Esophagus muscularis mucosa (tissue), 4 donors: Measurements from ENCODE around the gene IDH2.

ENCODE experiments used
- EP300 ChIP-seq: sonication (generic); formaldehyde crosslinking; IDR thresholded peaks from one replicate; pipeline ENCODE4 v1.6.1; 2017; ENCODE audit warnings: antibody characterized with exemption
- POLR2A ChIP-seq: fragments of 450-650 bp; IDR thresholded peaks from one replicate; pipeline ENCODE4 v1.6.1; 2017; ENCODE audit warnings: antibody characterized with exemption, moderate library complexity, mild to moderate bottlenecking, low read depth
- POLR2AphosphoS5 ChIP-seq, 2 donors: sonication (generic); formaldehyde crosslinking; IDR thresholded peaks; one replicate each; pipeline ENCODE4 v1.6.1; 2017; ENCODE audit warnings: antibody characterized with exemption in 2 of 2
- TF ChIP-seq, protein P1 (sequence below), 3 experiments: fragments of 200-600 bp in 2 of 3; fragments of 450-650 bp in 1 of 3; sonication (generic) in 2 of 3; IDR thresholded peaks; one replicate each; pipeline ENCODE4 v1.5.1; 2017 to 2019; ENCODE audit warnings: antibody characterized with exemption in 3 of 3, mild to moderate bottlenecking in 2 of 3, moderate library complexity in 1 of 3

DNA sequence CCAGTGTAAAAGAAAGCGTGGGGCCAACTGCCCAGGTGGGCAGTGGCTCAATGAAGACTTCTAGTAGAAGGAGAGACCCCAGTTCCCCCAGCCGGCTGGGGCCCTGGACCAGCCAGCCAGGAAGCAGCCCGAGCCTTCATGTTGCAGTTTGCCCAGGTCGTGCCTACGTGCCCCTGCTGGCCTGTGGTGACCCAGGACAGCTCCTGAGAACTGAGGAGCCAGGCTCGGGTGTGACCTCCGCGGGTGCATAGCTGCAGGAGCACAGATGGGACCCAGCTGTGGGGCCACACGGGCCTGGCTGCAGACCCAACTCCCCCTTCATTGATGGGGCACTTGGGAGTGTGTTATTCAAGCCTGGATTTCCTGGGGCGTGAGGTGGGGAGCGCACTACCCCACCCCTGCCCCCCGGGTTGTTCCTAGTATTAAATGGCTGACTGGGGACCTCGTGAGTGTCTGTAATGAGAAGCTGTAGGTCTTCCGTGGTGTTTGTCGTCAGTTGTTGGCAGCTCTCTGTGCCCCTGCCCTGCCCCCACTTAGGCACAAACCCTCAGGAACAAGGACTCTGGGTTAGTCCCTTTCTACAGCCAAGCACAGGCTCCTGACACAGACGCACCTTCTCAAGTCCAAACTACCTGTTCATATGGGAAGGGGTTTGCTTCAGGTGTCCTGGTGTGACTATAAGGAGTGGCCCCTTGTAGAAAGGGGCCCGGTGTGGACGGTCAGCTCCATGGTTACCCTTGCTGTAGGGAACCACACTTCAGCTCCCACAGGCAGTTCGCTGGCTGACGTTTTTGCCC lies 39.1 kb downstream of the IDH2 start:
- TF ChIP-seq POLR2A (no peak), EP300 (no peak), POLR2AphosphoS5 (IDR thresholded peaks at IDR 0.05) (no peak)
- TF ChIP-seq, protein P1, sequence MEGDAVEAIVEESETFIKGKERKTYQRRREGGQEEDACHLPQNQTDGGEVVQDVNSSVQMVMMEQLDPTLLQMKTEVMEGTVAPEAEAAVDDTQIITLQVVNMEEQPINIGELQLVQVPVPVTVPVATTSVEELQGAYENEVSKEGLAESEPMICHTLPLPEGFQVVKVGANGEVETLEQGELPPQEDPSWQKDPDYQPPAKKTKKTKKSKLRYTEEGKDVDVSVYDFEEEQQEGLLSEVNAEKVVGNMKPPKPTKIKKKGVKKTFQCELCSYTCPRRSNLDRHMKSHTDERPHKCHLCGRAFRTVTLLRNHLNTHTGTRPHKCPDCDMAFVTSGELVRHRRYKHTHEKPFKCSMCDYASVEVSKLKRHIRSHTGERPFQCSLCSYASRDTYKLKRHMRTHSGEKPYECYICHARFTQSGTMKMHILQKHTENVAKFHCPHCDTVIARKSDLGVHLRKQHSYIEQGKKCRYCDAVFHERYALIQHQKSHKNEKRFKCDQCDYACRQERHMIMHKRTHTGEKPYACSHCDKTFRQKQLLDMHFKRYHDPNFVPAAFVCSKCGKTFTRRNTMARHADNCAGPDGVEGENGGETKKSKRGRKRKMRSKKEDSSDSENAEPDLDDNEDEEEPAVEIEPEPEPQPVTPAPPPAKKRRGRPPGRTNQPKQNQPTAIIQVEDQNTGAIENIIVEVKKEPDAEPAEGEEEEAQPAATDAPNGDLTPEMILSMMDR (IDR thresholded peaks at IDR 0.05), result no peak
